ENCODE measurements around the gene RGL2.

RGL2 gene

DNA sequence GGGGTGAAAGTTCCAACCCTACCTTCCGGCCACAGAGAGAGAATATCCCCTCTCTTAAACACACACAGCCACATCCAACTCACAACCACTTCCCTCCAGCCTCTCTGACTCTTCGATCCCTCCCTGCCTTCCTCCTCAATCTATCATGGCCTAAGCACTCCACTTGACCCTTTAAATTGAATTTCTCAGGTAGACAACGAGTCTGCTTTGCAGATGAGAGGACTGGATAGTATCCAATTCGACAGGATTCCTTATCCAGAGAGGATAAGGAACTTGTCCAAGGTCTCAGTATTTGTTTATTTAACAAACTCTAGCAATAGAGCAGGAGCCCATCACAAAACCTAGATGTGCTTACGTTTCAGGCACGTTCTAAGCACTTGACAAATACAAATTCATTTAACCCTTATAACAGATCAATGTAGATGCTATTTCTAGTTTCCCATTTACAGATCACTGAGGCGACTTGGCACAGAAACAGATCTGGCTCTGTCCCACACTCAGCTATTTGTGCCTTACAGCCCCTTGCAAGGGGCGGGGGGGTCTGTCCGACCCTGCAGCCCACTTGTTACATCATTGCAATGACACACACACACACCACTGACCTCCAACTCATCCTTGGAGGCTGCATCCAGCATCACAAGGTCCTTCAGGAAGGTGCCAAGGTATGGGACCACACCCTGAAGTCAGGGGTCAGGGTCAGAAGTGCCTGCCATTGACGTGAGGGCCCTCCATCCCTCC, 4.5 kb downstream of the RGL2 start:
- in situ Hi-C loops (cut with HindIII; ENCODE audit: low sequenced_read_pairs), result no loop called here
- no peak for DNase-seq (ENCODE audit: low read depth, low spot score)
- TF ChIP-seq, protein P1, sequence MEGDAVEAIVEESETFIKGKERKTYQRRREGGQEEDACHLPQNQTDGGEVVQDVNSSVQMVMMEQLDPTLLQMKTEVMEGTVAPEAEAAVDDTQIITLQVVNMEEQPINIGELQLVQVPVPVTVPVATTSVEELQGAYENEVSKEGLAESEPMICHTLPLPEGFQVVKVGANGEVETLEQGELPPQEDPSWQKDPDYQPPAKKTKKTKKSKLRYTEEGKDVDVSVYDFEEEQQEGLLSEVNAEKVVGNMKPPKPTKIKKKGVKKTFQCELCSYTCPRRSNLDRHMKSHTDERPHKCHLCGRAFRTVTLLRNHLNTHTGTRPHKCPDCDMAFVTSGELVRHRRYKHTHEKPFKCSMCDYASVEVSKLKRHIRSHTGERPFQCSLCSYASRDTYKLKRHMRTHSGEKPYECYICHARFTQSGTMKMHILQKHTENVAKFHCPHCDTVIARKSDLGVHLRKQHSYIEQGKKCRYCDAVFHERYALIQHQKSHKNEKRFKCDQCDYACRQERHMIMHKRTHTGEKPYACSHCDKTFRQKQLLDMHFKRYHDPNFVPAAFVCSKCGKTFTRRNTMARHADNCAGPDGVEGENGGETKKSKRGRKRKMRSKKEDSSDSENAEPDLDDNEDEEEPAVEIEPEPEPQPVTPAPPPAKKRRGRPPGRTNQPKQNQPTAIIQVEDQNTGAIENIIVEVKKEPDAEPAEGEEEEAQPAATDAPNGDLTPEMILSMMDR (IDR thresholded peaks at IDR 0.05; ENCODE audit: low read depth, low read length), result no peak
- H3K4me3 ChIP-seq (ENCODE audit: low read depth, low read length), result no peak overlapping the region

DNA sequence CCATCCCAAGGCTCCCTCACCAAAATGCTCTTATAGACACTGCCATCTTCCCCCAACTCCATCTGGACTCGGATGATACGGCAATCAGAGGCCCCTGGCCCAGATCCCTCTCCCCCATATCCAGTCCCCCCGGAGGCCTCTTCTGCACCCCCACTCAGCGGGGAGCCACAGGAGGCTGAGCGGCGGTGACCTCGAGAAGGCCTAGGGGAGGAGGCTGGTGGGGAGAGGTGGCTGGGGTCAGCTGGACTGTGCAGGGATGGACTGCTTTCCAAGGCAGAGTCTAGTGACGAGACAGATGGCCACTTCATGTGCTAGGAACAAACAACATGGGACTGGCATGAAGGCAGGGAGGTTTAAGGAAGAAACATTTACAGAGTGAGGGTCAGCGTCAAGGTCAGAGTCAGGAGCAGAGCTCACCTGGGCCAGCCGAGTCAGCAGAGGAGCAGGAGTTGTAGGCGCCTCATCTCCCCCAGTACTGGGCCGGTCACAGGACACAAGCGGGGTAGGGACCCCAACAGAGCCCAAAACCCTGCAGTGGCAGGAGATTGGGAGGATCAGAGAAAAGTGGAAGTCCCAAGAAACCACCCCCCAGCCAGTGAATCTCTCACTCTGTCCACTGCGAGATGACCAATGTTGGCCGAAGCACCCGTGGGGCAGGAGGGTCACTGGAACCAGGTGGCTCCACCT, 5.6 kb downstream of the RGL2 start:
- in situ Hi-C loops (cut with HindIII; ENCODE audit: low sequenced_read_pairs), result no loop called here
- DNase-seq (ENCODE audit: low read depth, low spot score), result no peak
- no peak overlapping the region for H3K4me3 ChIP-seq (ENCODE audit: low read depth, low read length)
- TF ChIP-seq, protein P1 (IDR thresholded peaks at IDR 0.05; ENCODE audit: low read depth, low read length), result no peak

DNA sequence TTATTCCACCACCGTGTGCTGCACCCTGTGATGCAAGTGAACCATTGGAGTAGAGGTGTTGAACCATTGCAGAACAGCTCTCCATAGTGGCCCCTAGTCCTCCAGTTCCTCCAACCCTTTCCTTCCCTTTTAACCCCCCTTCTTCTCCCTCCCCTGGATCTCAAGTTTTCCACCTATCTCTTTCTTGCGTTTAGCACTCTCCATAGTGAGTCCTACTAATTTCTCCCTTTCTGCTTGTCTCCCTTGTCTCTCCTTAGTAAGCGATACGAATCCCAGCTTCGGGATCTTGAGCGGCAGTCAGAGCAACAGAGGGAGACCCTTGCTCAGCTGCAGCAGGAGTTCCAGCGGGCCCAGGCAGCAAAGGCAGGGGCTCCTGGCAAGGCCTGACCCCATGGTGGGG, 8.3 kb downstream of the RGL2 start:
- TF ChIP-seq, protein P1 (IDR thresholded peaks at IDR 0.05; ENCODE audit: low read depth, low read length), result no peak
- in situ Hi-C loops (cut with HindIII; ENCODE audit: low sequenced_read_pairs), result no loop called here
- DNase-seq (ENCODE audit: low read depth, low spot score), result no peak
- peak overlapping the region; percentile 95 for H3K4me3 ChIP-seq (ENCODE audit: low read depth, low read length)

GRCh38 chr6:33289784-33290315, 8.9 kb downstream of the RGL2 start:
- TF ChIP-seq, protein P1 (IDR thresholded peaks at IDR 0.05; ENCODE audit: low read depth, low read length), result no peak
- no peak for DNase-seq (ENCODE audit: low read depth, low spot score)
- peak overlapping the region; percentile 95 for H3K4me3 ChIP-seq (ENCODE audit: low read depth, low read length)
- in situ Hi-C loops (cut with HindIII; ENCODE audit: low sequenced_read_pairs), result no loop called here

DNA sequence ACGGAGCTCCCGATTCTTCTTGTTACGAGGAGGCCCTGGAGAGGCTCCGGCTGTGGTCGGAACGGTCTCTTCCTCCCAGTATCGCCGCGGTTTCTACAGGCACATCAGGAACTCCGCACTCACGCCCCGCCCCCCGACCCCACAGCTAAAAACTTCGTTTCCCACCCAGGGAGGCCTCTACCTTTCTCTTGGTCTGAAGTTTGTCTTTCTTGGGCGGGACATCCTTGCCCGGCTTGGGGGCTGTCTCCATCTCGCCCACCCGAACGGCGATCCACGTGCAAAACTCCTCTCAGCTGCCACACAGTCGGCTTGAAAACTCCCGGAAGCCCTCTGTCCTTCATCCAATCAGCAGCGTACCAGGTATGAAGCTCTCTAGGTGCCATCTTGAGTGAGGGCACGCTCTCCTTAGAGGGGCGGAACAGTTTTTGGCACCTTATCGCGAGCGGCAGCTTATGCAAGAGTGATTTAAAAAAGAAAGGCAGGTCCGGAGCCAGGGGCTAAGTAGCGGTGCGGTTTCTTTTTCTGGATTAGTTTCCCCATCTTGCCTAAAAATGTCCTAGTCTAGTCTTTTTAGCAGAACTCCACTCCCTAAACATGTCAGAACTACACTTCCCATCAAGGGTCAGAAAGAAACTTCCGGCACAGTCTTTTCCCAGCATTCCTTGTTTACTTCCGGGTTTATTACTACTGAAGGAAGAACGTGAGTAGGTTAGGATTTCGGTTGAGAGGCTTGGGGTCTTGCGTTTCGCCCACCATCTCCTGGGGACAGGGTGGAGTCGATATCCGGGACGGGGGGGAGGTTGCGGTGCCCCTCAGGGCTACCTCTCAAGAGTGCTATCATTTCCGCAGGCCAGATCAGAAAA, 9.6 kb downstream of the RGL2 start, which contains the start of the genes PFDN6 and WDR46:
Gene PFDN6 (plus strand): TSS at position 681 of the 863 bp plus-strand sequence. CDS start 256 bp downstream, outside the sequence.
Gene WDR46 (minus strand): TSS at position 319 of the 863 bp plus-strand sequence. CDS start 69 bp downstream, at position 250.
- H3K4me3 ChIP-seq (ENCODE audit: low read depth, low read length), result peak within 1 kb of the TSS; percentile 95
- in situ Hi-C loops (cut with HindIII; ENCODE audit: low sequenced_read_pairs), result no loop called here
- TF ChIP-seq, protein P1 (IDR thresholded peaks at IDR 0.05; ENCODE audit: low read depth, low read length), result no peak
- peak; percentile 95 for DNase-seq (ENCODE audit: low read depth, low spot score)
